Stimulated activated CD8-positive, alpha-beta memory T cell treated with anti-CD3 and anti-CD28 coated beads, Interleukin-12 subunit alpha, Interleukin-12 subunit beta, amount 100 ng/mL, for 1 hour (primary cell): ENCODE data around the gene GIPC1.
"Not testable (repeated sequence)": the region's sequence is repeated elsewhere in the genome, so short reads cannot be mapped to it uniquely, and the experiment has no call there.

Source experiments
- DNase-seq: peaks from one replicate; pipeline ENCODE4 v3.0.0-alpha.2; 2020; ENCODE audit warnings: low read depth

GIPC1 gene

GRCh38 chr19:14517840-14518505 lies 22.0 kb upstream of the GIPC1 start, which contains the start of gene DNAJB1:
TSS of gene DNAJB1 (minus strand) at chr19:14518397. CDS start at chr19:14518349, 48 bp downstream.
- no peak for DNase-seq

GRCh38 chr19:14517446-14517839 lies 21.5 kb upstream of the GIPC1 start:
- DNase-seq, result no peak

- no peak for DNase-seq
Measured at GRCh38 chr19:14516746-14517438, 21.0 kb upstream of the GIPC1 start.

- DNase-seq, result no peak
Measured at GRCh38 chr19:14516048-14516534, 20.2 kb upstream of the GIPC1 start.

- DNase-seq, result no peak
Measured at GRCh38 chr19:14515501-14516047, 19.6 kb upstream of the GIPC1 start.

GRCh38 chr19:14514215-14514863 lies 18.4 kb upstream of the GIPC1 start:
- DNase-seq, result no peak

- DNase-seq, result no peak
Measured at GRCh38 chr19:14512406-14512961, 16.6 kb upstream of the GIPC1 start.

- no peak for DNase-seq
Measured at GRCh38 chr19:14511229-14511593, 15.3 kb upstream of the GIPC1 start.

GRCh38 chr19:14510311-14511228 lies 14.6 kb upstream of the GIPC1 start:
- DNase-seq, result no peak

- DNase-seq, result no peak
Measured at GRCh38 chr19:14507704-14508542, 12.0 kb upstream of the GIPC1 start.

- DNase-seq, result peak; percentile 57
Measured at GRCh38 chr19:14505488-14506239, 9.7 kb upstream of the GIPC1 start.

- DNase-seq, result not testable (repeated sequence)
Measured at GRCh38 chr19:14504575-14504974, 8.6 kb upstream of the GIPC1 start.

- DNase-seq, result no peak
Measured at GRCh38 chr19:14503285-14503684, 7.4 kb upstream of the GIPC1 start.

GRCh38 chr19:14502334-14503092 lies 6.6 kb upstream of the GIPC1 start:
- no peak for DNase-seq

- DNase-seq, result no peak
Measured at GRCh38 chr19:14497228-14497921, 1.4 kb upstream of the GIPC1 start.

- no peak for DNase-seq
Measured at GRCh38 chr19:14496834-14497227, 904 bp upstream of the GIPC1 start.

GRCh38 chr19:14495672-14496028 lies 277 bp downstream of the GIPC1 start:
- DNase-seq, result no peak

- no peak for DNase-seq
Measured at GRCh38 chr19:14494910-14495671, 836 bp downstream of the GIPC1 start.
